ENCODE data around the gene QSOX1.

The QSOX1 gene

DNA sequence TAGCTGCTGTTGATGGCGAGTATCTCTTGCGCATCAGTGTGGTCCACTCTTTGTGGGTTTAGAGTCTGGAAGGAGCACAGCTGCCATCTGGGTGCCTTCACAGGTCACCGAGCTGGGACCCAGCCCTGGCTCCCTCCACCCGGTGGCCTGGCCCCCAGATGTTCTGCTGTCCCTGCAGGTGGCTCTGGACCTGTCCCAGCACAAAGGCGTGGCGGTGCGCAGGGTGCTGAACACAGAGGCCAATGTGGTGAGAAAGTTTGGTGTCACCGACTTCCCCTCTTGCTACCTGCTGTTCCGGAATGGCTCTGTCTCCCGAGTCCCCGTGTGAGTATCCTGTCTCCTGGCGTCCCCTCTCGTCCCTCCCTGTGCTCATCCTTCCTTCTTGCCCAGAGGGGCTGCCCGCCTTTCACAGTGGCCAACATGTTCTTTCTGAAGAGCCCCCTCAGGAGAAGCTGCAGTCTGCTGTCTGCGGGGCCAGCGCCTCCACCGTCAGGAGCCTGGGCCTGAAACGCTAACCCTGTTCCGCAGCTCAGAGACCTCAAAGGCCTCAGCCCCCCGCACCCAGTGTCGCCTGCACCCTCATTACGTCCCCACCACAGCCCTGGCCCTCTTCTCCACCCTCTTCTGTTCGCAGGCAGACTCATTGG, 27.4 kb downstream of the QSOX1 start:
- no peak for DNase-seq (ENCODE audit: low read depth, low spot score)
- H3K4me3 ChIP-seq (ENCODE audit: low read depth, low read length) = no peak overlapping the region
- CTCF ChIA-PET = interaction anchor here (0.6 to 8.1 kb wide), 11 partner anchors 7 to 367 kb away, joined by 3 to 145 read pairs (median 21); no protein-coding TSS in a partner anchor
- POLR2A ChIA-PET = no interaction called here
- no peak for TF ChIP-seq CTCF (IDR thresholded peaks at IDR 0.05; ENCODE audit: insufficient read depth, low read length, missing control alignments)

DNA sequence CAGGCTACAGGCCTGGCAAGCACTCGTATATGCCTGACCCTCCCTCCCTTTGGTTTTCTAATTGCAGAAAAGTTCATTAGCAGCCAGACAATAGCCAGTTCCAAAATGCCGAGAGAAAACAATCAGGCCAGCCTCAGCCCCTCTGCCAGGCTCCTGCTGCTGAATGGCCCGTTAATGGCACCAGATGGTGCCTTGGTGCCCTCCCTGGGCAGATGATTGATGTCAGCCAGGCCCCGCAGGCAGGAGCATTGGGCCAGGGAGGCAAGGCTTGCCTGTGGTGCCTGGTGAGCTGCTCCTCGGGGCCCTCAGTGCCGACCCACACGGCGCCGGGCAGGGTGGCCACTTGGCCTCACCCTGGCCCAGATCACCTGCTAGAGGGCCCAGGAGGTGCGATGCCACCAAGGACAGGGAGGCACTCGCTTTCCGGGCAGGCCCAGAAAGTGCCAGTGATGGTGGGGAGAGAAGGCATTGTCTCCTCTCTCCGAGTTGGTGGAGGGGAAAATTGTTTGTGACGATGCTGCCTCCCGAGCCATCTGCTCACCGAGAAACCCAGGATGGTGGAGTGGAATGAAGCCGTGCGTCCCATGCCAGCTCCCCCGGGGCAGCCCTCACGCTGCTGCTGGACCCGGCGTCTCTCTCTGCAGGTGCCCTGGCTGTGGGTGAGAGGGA, 28.1 kb downstream of the QSOX1 start:
- no peak overlapping the region for H3K4me3 ChIP-seq (ENCODE audit: low read depth, low read length)
- ChIA-PET POLR2A (no interaction called here), CTCF (interaction anchor here (0.6 to 8.1 kb wide), 6 partner anchors 10 to 316 kb away, joined by 3 to 145 read pairs (median 14); no protein-coding TSS in a partner anchor)
- no peak for TF ChIP-seq CTCF (IDR thresholded peaks at IDR 0.05; ENCODE audit: insufficient read depth, low read length, missing control alignments)
- no peak for DNase-seq (ENCODE audit: low read depth, low spot score)

DNA sequence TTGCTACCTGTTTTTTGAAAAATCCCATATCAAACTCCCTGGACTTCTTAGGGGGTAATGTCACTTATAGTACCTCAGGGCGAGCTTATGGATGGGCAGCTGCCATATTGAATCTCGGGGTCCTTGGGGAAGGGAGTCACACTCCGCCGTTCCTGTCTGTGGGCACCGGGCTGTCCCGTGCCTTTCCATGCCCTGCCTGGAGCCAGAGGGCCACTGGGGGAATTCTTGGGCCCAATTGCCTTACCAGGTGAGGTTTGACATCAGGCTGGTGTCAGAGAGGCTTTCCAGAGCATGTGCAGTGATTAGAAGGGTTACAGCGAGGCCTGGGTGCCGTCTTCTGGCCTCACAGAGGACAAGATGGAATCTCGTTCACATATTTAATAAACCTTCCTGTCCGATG, 28.8 kb downstream of the QSOX1 start:
- CTCF ChIA-PET = interaction anchor here (0.8 to 8.1 kb wide), 4 partner anchors 8 to 317 kb away, joined by 3 to 145 read pairs (median 18); no protein-coding TSS in a partner anchor
- no peak for TF ChIP-seq CTCF (IDR thresholded peaks at IDR 0.05; ENCODE audit: insufficient read depth, low read length, missing control alignments)
- DNase-seq (ENCODE audit: low read depth, low spot score) = no peak
- POLR2A ChIA-PET = no interaction called here
- no peak overlapping the region for H3K4me3 ChIP-seq (ENCODE audit: low read depth, low read length)

DNA sequence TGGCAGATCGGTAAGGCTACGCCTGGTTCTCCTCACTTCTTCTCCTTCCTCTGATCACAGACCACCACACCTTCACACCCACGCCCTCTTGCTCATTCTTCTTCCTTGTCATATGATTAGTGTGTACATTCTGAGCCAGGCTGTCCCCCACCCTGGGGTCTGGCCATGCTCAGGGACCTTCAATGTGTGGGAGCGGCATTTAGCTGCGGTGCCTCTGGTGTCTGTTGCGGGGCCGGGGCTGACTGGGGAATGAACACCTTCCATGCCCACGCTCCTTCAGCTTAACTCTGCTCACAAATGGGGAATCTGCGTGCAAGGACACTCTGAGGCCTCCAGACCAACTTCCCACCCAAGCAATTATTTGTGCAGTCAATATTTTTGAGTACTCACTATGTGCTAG, 29.4 kb downstream of the QSOX1 start:
- CTCF ChIA-PET = interaction anchor here (2.1 to 8.1 kb wide), 3 partner anchors 8 to 317 kb away, joined by 14 to 145 read pairs (median 23); no protein-coding TSS in a partner anchor
- DNase-seq (ENCODE audit: low read depth, low spot score) = no peak
- POLR2A ChIA-PET = no interaction called here
- no peak for TF ChIP-seq CTCF (IDR thresholded peaks at IDR 0.05; ENCODE audit: insufficient read depth, low read length, missing control alignments)
- H3K4me3 ChIP-seq (ENCODE audit: low read depth, low read length) = no peak overlapping the region

GRCh38 chr1:180185281-180185680, 30.6 kb downstream of the QSOX1 start:
- TF ChIP-seq CTCF (IDR thresholded peaks at IDR 0.05; ENCODE audit: insufficient read depth, low read length, missing control alignments) = no peak
- no peak for DNase-seq (ENCODE audit: low read depth, low spot score)
- H3K4me3 ChIP-seq (ENCODE audit: low read depth, low read length) = no peak overlapping the region
- CTCF ChIA-PET = interaction anchor here (2.1 to 6.7 kb wide), 7 partner anchors 10 to 297 kb away, joined by 9 to 86 read pairs (median 25); no protein-coding TSS in a partner anchor
- POLR2A ChIA-PET = no interaction called here

GRCh38 chr1:180185971-180186645, 31.4 kb downstream of the QSOX1 start:
- TF ChIP-seq CTCF (IDR thresholded peaks at IDR 0.05; ENCODE audit: insufficient read depth, low read length, missing control alignments) = no peak
- CTCF ChIA-PET = interaction anchor here (1.3 to 5.9 kb wide), 9 partner anchors 11 to 314 kb away, joined by 3 to 86 read pairs (median 25); no protein-coding TSS in a partner anchor
- POLR2A ChIA-PET = interaction anchor here (0.6 kb wide), 1 partner anchor 785 kb away, joined by 3 read pairs; no protein-coding TSS in a partner anchor
- no peak overlapping the region for H3K4me3 ChIP-seq (ENCODE audit: low read depth, low read length)
- no peak for DNase-seq (ENCODE audit: low read depth, low spot score)
